Measurements from ENCODE around the gene WDR38. TPM values are rescaled to one million over a fixed set of nuclear protein-coding genes. Genes with fewer than 3 reads are reported as not detected.

Gene WDR38
- total RNA-seq, 6 experiments from 2014 or later: not detected

- Histone ChIP-seq H3K27me3 (no peaks in the 10 kb centered on the region), H3K4me3 (no peak overlapping the region), H3K36me3 (peaks cover 0 to 37% (median 19%) of the 10 kb centered on the region in 4 donors), H3K27ac (no peak overlapping the region), H3K9me3 (no peaks in the 10 kb centered on the region), H3K4me1 (peaks cover 0 to 18% (median 5%) of the 10 kb centered on the region in 4 donors)
- no peak for TF ChIP-seq POLR2A (IDR thresholded peaks at IDR 0.05)
- peak in 3 of 4 donors; percentile 17 to 31 (median 23) for TF ChIP-seq CTCF (IDR thresholded peaks at IDR 0.05)
- 40% methylated on average over 1 of the region's 16 CpGs for WGBS (ENCODE audit: insufficient coverage, low coverage, low lambda C conversion rate, missing lambda C conversion rate)
- intact Hi-C loops (cut with DNase I): no loop called here
- DNase-seq (no peak), ATAC-seq (peak; percentile 8 to 25 (median 14))
These were observed 2.9 kb downstream of the WDR38 start for GRCh38 chr9:124855944-124856765.

GRCh38 chr9:124857533-124858162 is 4.4 kb downstream of the WDR38 start:
- peaks cover 0 to 37% (median 19%) of the 10 kb centered on the region in 4 donors for H3K36me3 ChIP-seq
- no peak for ATAC-seq
- no peaks in the 10 kb centered on the region for H3K9me3 ChIP-seq
- TF ChIP-seq POLR2A (IDR thresholded peaks at IDR 0.05) (no peak), CTCF (IDR thresholded peaks at IDR 0.05) (no peak)
- H3K4me3 ChIP-seq: no peak overlapping the region
- WGBS (ENCODE audit: insufficient coverage, low coverage, low lambda C conversion rate, missing lambda C conversion rate): 97% methylated on average over 6 of the region's 24 CpGs
- no peak overlapping the region for H3K27ac ChIP-seq
- H3K27me3 ChIP-seq: no peaks in the 10 kb centered on the region
- no peak for DNase-seq
- H3K4me1 ChIP-seq: peaks cover 0 to 18% (median 5%) of the 10 kb centered on the region in 4 donors
- intact Hi-C loops (cut with DNase I): no loop called here

GRCh38 chr9:124858330-124859046 is 5.2 kb downstream of the WDR38 start:
- no peak for DNase-seq
- no peaks in the 10 kb centered on the region for H3K9me3 ChIP-seq
- TF ChIP-seq CTCF (IDR thresholded peaks at IDR 0.05) (no peak), POLR2A (IDR thresholded peaks at IDR 0.05) (no peak)
- H3K4me1 ChIP-seq: peaks cover 0 to 16% (median 5%) of the 10 kb centered on the region in 4 donors
- no peak overlapping the region for H3K27ac ChIP-seq
- H3K36me3 ChIP-seq: peaks cover 0 to 37% (median 19%) of the 10 kb centered on the region in 4 donors
- no peak overlapping the region for H3K4me3 ChIP-seq
- ATAC-seq: no peak
- no peaks in the 10 kb centered on the region for H3K27me3 ChIP-seq
- intact Hi-C loops (cut with DNase I): no loop called here
- no CpG with 5 or more reads among the region's 9 CpGs for WGBS (ENCODE audit: insufficient coverage, low coverage, low lambda C conversion rate, missing lambda C conversion rate)

GRCh38 chr9:124859803-124860581 is 6.7 kb downstream of the WDR38 start:
- H3K9me3 ChIP-seq: no peaks in the 10 kb centered on the region
- H3K4me1 ChIP-seq: peaks cover 0 to 15% (median 5%) of the 10 kb centered on the region in 4 donors
- H3K27me3 ChIP-seq: no peaks in the 10 kb centered on the region
- TF ChIP-seq POLR2A (IDR thresholded peaks at IDR 0.05) (no peak), CTCF (IDR thresholded peaks at IDR 0.05) (no peak)
- intact Hi-C loops (cut with DNase I): no loop called here
- WGBS (ENCODE audit: insufficient coverage, low coverage, low lambda C conversion rate, missing lambda C conversion rate): 60% methylated on average over 7 of the region's 10 CpGs
- H3K36me3 ChIP-seq: peaks cover 0 to 37% (median 19%) of the 10 kb centered on the region in 4 donors
- H3K27ac ChIP-seq: no peak overlapping the region
- no peak for DNase-seq
- ATAC-seq: no peak
- peak overlapping the region in 1 of 3 donors; percentile 86 for H3K4me3 ChIP-seq

Measured in right lobe of liver (tissue), 6 donors.